ENCODE data around the gene AKAIN1. TPM values are rescaled to one million over a fixed set of nuclear protein-coding genes. Genes with fewer than 3 reads are reported as not detected.

The AKAIN1 gene
- total RNA-seq, 6 experiments from 2014 or later = not detected

DNA sequence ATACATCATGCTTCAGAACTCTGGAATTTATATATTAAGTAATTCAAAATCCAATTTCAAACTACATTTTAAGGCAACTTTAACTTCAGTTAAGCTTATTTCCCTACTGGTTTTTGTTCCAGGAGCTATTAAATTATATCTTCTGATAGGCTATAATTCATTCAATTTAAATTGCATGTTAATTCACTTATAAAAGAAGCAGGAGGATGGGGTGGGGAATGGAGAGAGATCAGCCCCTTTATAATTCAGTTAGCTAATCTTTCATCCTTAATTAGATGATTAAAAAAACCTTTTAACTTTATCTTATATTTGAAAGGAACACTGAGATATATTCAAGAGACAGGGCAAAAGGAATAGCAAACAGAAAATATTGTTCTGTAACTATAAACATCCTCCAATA is 86.8 kb downstream of the AKAIN1 start:
- Mint-ChIP-seq H3K4me1 (ENCODE audit: low read depth) (no peaks in the 10 kb centered on the region), H3K36me3 (ENCODE audit: low read depth) (no peaks in the 10 kb centered on the region), H3K9me3 (peaks cover 36% of the 10 kb centered on the region), H3K4me3 (no peak overlapping the region), H3K27me3 (ENCODE audit: insufficient read depth) (no peaks in the 10 kb centered on the region; the same call in 1 of the 2 replicates), H3K27ac (no peak overlapping the region)
- no peak for DNase-seq
- TF ChIP-seq CTCF (IDR thresholded peaks at IDR 0.05) = no peak

GRCh38 chr18:5107988-5108387 is 89.1 kb downstream of the AKAIN1 start:
- Mint-ChIP-seq H3K9me3 (peaks cover 38% of the 10 kb centered on the region), H3K36me3 (ENCODE audit: low read depth) (no peaks in the 10 kb centered on the region), H3K4me3 (no peak overlapping the region), H3K4me1 (ENCODE audit: low read depth) (no peaks in the 10 kb centered on the region), H3K27me3 (ENCODE audit: insufficient read depth) (no peaks in the 10 kb centered on the region; the same call in 1 of the 2 replicates), H3K27ac (no peak overlapping the region)
- no peak for DNase-seq
- no peak for TF ChIP-seq CTCF (IDR thresholded peaks at IDR 0.05)

- Mint-ChIP-seq H3K4me1 (ENCODE audit: low read depth) (no peaks in the 10 kb centered on the region), H3K27me3 (ENCODE audit: insufficient read depth) (no peaks in the 10 kb centered on the region; the same call in 1 of the 2 replicates)
Observed at GRCh38 chr18:5106730-5107129, 90.3 kb downstream of the AKAIN1 start.

DNA sequence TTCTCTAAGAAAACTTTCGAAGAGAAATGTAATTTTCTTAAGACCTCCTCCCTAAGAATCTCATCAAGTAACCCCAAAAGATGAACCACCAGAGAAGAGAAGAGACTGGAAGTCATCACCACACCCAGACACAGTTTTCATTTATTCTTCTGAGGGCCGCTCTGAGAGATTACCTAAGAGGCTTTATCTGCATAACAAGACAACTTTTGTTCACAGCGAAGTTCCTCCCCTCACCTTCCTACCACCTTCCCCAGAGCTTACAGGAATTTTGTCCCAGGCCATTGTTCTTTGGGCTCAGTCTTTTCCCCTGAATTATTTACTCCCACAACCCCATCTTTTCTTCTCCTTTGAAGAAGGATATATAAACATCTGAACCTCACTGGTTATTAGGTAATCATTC is 92.8 kb downstream of the AKAIN1 start:
- Mint-ChIP-seq H3K4me1 (ENCODE audit: low read depth) (no peaks in the 10 kb centered on the region), H3K27ac (no peak overlapping the region), H3K9me3 (peaks cover 36% of the 10 kb centered on the region), H3K4me3 (no peak overlapping the region), H3K36me3 (ENCODE audit: low read depth) (no peaks in the 10 kb centered on the region), H3K27me3 (ENCODE audit: insufficient read depth) (no peaks in the 10 kb centered on the region; the same call in 1 of the 2 replicates)
- TF ChIP-seq CTCF (IDR thresholded peaks at IDR 0.05) = no peak
- no peak for DNase-seq

More at GRCh38 chr18:5106730-5107129, 90.3 kb downstream of the AKAIN1 start:
- DNase-seq = no peak
- 0 out of 2 replicates have a peak, but pooled peaks have one; percentile 15 for TF ChIP-seq CTCF (IDR thresholded peaks at IDR 0.05)
- Mint-ChIP-seq H3K4me3 (no peak overlapping the region), H3K36me3 (ENCODE audit: low read depth) (no peaks in the 10 kb centered on the region), H3K27ac (no peak overlapping the region), H3K9me3 (peaks cover 30% of the 10 kb centered on the region)

- Mint-ChIP-seq H3K4me1 (ENCODE audit: low read depth) (no peaks in the 10 kb centered on the region), H3K27me3 (ENCODE audit: insufficient read depth) (no peaks in the 10 kb centered on the region; the same call in 1 of the 2 replicates), H3K27ac (no peak overlapping the region), H3K36me3 (ENCODE audit: low read depth) (no peaks in the 10 kb centered on the region), H3K4me3 (no peak overlapping the region), H3K9me3 (peaks cover 39% of the 10 kb centered on the region)
- no peak for DNase-seq
- no peak for TF ChIP-seq CTCF (IDR thresholded peaks at IDR 0.05)
Observed at GRCh38 chr18:5103693-5104092, 93.4 kb downstream of the AKAIN1 start.

DNA sequence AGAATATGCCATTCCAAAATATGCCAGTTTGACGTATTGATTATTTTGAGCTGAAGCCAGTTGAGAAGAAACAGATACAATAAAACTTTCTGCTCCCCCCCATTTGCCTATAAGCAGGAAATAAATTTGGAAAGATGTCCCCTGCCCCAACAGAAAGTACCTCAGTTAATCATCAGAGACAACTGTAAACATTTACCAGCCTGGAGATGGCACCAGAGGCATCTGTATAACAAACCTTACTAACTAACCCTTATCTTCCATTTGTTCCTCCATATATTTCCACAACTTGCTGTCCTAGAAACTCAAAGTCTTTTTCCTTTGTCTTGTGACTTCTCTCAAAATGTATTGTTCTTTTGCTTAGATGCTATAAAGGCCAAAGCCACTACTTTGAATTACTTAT is 93.8 kb downstream of the AKAIN1 start:
- H3K27me3 Mint-ChIP-seq (ENCODE audit: insufficient read depth) = no peaks in the 10 kb centered on the region; the same call in 1 of the 2 replicates
- no peak overlapping the region for H3K27ac Mint-ChIP-seq
- H3K36me3 Mint-ChIP-seq (ENCODE audit: low read depth) = no peaks in the 10 kb centered on the region
- peaks cover 43% of the 10 kb centered on the region for H3K9me3 Mint-ChIP-seq
- TF ChIP-seq CTCF (IDR thresholded peaks at IDR 0.05) = no peak
- H3K4me3 Mint-ChIP-seq = no peak overlapping the region
- no peak for DNase-seq
- H3K4me1 Mint-ChIP-seq (ENCODE audit: low read depth) = no peaks in the 10 kb centered on the region

All from HFFc6 (cell line).